Right cardiac atrium (tissue), 5 donors: Measurements from ENCODE around the gene INAFM1. TPM values are rescaled to one million over a fixed set of nuclear protein-coding genes. Genes with fewer than 3 reads are reported as not detected.

Experiments
- ATAC-seq, 2 donors: fragments of 200-7000 bp; cut with Tn5 transposase; one replicate each; pipeline versions ENCODE4 v1.8.0 to v1.9.1; 2020; ENCODE audit warnings: moderate library complexity in 2 of 2, mild to moderate bottlenecking in 1 of 2
- DNase-seq, 3 donors: peaks; one replicate each; pipeline ENCODE4 v3.0.0-alpha.2; 2020
- H3K27ac ChIP-seq: one replicate; pipeline ENCODE4 v1.5.1; 2013; ENCODE audit warnings: mild to moderate bottlenecking, low read length, control low read depth, moderate library complexity
- H3K27me3 ChIP-seq: one replicate; pipeline ENCODE4 v1.6.1; 2013; ENCODE audit not compliant: control insufficient read depth, insufficient read depth
- H3K4me1 ChIP-seq: one replicate; pipeline ENCODE4 v1.6.1; 2013; ENCODE audit warnings: low read length; ENCODE audit not compliant: control insufficient read depth, insufficient read depth
- H3K4me3 ChIP-seq: one replicate; pipeline ENCODE4 v1.5.1; 2013; ENCODE audit warnings: low read length, control low read depth
- H3K9me3 ChIP-seq: one replicate; pipeline ENCODE4 v1.6.1; 2013; ENCODE audit warnings: low read length; ENCODE audit not compliant: control insufficient read depth
- WGBS: extraction: QIAGEN DNeasy Blood & Tissue Kit; methylation state at CpG from one replicate; pipeline ENCODE4 v1.1.7; 2013; 5-methylcytosine and 5-hydroxymethylcytosine counted together
- intact Hi-C, 4 donors: fragments of 100-400 bp; cut with DNase I; formaldehyde crosslinking; loops; one replicate each; pipeline versions ENCODE4 v1.11.0 to v1.14.0; 2022 to 2023
- polyA plus RNA-seq: library from polyadenylated mRNA; stranded (reverse); fragments of 200-250 nt; gene quantifications from one replicate; pipeline ENCODE4 v1.2.3, GENCODE V29; 2013
- total RNA-seq, 4 donors: library from RNA; stranded (reverse); fragmentation: NEBNext Ultra II Directional; extraction: Animal tissue kit (Norgen Biotek cat#: 25700); gene quantifications; one replicate each; pipeline ENCODE4 v1.2.1, GENCODE V29; 2021
- donor health status: healthy with polysubstance abuse.
- donor health status: DM: no; HTN: yes; CAD: no.
- donor health status: DM: no; HTN: no; CAD: no.
- donor health status: DM: no; HTN: yes; CAD: no; lungs with severe emphysema.
- donor health status: DM: yes; HTN: yes; CAD: no.

Gene INAFM1
- total and polyA plus RNA-seq, 5 donors, result 7.0 to 16.9 (median 14.1) TPM

DNA sequence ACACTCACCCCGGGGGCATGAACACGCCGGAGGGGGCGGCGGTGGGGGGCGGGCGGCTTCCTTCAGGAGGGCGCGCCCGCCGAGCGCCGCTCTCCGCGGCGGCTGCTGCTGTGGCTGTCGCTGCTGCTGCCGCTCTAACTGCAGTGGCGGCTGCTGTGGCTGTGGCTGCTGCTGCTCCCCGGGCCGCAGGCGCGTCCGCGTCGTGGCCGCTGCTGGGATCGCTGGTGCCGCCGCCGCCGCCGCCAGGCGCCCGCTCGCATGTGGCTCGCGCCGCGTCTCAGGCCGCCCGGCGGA lies 43.8 kb upstream of the INAFM1 start, which contains the start of gene BBC3:
Gene BBC3, minus strand, starts transcription at position 279 of the 294 bp plus-strand sequence. CDS start 2,768 bp downstream, outside the sequence.
- H3K9me3 ChIP-seq, result no peaks in the 10 kb centered on the region
- DNase-seq (no peak), ATAC-seq (no peak)
- WGBS, result 0% methylated on average over 43 of the region's 43 CpGs
- peak within 1 kb of the TSS; percentile 89 for H3K4me3 ChIP-seq
- H3K27me3 ChIP-seq, result no peaks in the 10 kb centered on the region
- peak within 1 kb of the TSS; percentile 68 for H3K27ac ChIP-seq
- peaks cover 6% of the 10 kb centered on the region for H3K4me1 ChIP-seq
- intact Hi-C loops, result no loop called here

DNA sequence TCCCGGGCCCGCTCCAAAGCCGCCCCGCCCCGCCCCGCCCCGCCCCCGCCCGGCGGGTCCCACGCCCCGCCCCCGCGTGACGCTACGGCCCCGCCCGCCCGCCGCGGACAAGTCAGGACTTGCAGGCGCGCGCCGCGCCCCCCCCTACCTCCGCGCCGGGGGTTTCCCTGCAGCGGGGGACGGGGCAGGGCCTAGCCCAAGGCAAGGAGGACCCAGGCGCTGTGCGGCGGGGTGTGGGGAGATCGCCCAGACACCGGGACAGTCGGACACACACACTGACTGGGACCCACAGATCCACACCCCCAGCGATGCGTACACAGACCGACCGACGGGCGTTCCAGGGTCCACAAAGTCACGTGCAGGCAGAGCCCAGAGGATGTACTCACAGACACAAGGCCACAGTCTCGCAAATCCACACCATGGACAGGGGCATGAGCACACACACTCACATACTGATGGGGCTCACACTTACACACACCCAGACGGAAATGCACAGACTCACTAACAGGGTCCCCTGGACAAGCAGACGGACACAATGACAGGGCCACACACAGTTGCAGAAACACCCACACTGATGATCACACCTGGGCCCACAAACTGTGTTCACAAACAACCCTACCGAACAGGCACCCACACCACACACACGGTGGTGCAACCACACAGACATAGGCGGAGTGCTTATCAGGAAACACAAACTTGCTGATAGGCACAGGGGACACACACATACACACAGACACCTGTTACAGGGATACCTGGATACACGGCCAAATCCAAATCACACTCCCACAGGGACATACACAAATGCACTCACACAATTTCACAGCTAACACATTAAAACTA lies 43.2 kb upstream of the INAFM1 start:
- peaks cover 6% of the 10 kb centered on the region for H3K4me1 ChIP-seq
- DNase-seq, result peak; percentile 89 to 97 (median 96)
- intact Hi-C loops, result no loop called here
- peak overlapping the region; percentile 68 for H3K27ac ChIP-seq
- no peaks in the 10 kb centered on the region for H3K27me3 ChIP-seq
- H3K4me3 ChIP-seq, result peak overlapping the region; percentile 89
- WGBS, result 8% methylated on average over 43 of the region's 51 CpGs
- ATAC-seq, result peak; percentile 47 to 56
- H3K9me3 ChIP-seq, result no peaks in the 10 kb centered on the region

DNA sequence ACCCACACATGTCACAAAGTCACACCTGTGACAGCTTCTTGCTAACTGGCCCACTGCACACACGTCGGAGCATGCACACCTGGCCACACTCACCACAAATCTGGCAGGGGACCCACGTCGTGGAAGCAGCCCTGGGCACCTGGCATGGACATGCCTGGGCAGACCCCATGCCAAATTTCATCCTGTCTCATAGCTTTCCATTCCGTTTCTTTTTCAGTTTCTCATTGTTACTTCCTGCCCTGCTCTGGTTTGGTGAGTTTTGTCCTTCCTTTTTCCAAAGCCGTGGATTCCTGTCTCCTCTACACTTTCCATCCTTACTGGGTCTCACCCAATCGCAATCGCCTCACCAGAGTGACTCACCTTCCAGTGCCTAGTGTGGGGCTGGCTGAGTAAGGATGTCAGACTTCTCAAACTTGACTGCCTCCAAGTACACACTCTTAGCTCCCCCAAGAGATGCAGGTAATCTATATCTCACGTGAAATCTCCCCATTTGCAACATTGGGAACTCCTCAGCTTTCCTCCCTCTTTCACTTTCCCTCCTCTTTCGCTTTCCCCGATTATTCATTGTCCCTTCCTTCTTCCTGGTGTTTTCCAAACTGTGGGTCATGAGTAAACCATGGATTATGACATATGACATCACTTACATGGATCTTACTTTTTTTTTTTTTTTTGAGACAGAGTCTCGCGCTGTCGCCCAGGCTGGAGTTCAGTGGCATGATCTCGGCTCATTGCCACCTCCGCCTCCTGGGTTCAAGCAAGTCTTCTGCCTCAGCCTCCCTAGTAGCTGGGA lies 42.1 kb upstream of the INAFM1 start:
- no peak for ATAC-seq
- peak overlapping the region; percentile 50 for H3K27ac ChIP-seq
- no peaks in the 10 kb centered on the region for H3K27me3 ChIP-seq
- H3K4me1 ChIP-seq, result peaks cover 4% of the 10 kb centered on the region
- 47% methylated on average over 16 of the region's 16 CpGs for WGBS
- no peak for DNase-seq
- intact Hi-C loops, result no loop called here
- H3K4me3 ChIP-seq, result no peak overlapping the region
- no peaks in the 10 kb centered on the region for H3K9me3 ChIP-seq

DNA sequence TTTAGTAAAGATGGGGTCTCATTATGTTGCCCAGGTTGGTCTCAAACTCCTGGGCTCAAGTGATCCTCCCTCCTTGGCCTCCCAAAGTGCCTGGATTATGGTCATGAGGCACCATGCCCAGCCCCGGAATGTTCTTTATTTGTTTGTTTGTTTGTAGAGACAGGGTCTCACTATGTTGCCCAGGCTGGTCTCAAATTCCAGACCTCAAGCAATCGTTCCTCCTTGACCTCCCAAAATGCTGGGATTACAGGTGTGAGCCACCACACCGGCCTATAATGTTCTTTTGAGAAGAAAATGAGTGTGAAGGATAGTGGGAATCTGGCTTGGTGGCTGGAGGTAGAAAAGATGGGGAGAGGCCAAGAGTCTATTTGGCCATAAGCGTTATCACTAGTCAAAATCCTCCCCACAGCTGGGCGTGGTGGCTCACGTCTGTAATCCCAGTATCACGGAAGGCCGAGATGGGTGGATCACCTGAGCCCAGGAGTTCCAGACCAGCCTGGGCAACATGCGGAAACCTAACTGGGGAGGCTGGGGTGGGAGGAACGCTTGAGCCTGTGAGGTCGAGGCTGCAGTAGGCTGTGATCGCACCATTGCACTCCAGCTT lies 38.5 kb upstream of the INAFM1 start:
- intact Hi-C loops, result no loop called here
- WGBS, result 87% methylated on average over 12 of the region's 12 CpGs

DNA sequence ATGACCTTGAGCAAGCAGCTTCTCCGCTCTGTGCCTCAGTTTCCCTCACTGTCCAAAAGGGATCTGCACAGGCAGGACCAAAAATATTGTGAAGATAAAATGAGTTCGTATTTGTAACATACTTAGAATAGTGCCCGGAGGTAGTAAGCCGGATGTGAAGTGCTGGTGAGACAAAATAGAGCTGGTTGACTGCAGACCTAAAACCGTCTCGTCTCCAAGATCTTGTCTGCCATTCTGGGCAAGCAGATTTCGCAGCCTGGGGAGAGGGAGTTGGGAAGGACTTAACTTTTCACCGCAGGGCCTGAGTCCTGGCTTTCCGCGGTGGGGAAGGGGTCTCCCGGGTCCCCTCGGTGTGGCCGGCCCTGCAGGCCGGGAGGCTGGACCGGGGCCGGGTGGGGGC lies 35.5 kb upstream of the INAFM1 start:
- WGBS, result 8% methylated on average over 16 of the region's 16 CpGs
- peaks cover 3% of the 10 kb centered on the region for H3K4me1 ChIP-seq
- H3K4me3 ChIP-seq, result peak overlapping the region; percentile 27
- no peak overlapping the region for H3K27ac ChIP-seq
- H3K27me3 ChIP-seq, result no peaks in the 10 kb centered on the region
- ATAC-seq (no peak), DNase-seq (no peak)
- no peaks in the 10 kb centered on the region for H3K9me3 ChIP-seq
- intact Hi-C loops, result no loop called here

More for the DNA sequence above, 38.5 kb upstream of the INAFM1 start:
- Histone ChIP-seq H3K27me3 (no peaks in the 10 kb centered on the region), H3K4me1 (peaks cover 4% of the 10 kb centered on the region), H3K27ac (no peak overlapping the region), H3K4me3 (no peak overlapping the region), H3K9me3 (no peaks in the 10 kb centered on the region)
- no peak for ATAC-seq
- no peak for DNase-seq

GRCh38 chr19:47239610-47240296 lies 34.9 kb upstream of the INAFM1 start:
- peak overlapping the region; percentile 27 for H3K4me3 ChIP-seq
- DNase-seq, result peak; percentile 56 to 88 (median 82)
- H3K27ac ChIP-seq, result no peak overlapping the region
- no peaks in the 10 kb centered on the region for H3K27me3 ChIP-seq
- ATAC-seq, result peak in 1 of 2 donors; percentile 38
- peaks cover 3% of the 10 kb centered on the region for H3K4me1 ChIP-seq
- 2% methylated on average over 62 of the region's 62 CpGs for WGBS
- H3K9me3 ChIP-seq, result no peaks in the 10 kb centered on the region
- intact Hi-C loops, result loop anchor here in 2 of 4 donors (5.0 kb wide), 1 partner anchor 92 kb away; no protein-coding TSS in a partner anchor

DNA sequence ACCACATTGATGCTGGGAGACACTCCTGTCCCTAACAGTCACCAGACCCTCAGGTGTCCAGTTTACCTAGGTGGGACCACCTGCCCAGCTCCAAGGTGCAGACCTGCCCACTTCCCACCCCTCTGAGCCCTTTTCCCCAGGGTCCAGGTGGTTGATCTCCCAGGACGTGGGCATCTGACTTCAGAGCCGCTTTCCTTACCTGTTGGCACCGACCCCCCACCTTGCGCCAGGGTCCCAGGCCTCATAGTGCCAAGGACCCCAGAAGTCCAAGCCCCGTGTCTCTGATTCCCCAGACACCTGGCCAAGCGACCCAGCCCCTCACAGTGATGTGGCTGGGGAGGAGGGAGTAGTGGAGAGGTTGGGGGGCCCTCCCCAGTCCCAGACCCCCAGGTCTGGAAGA lies 34.1 kb upstream of the INAFM1 start:
- Histone ChIP-seq H3K9me3 (no peaks in the 10 kb centered on the region), H3K27me3 (no peaks in the 10 kb centered on the region), H3K4me1 (peaks cover 3% of the 10 kb centered on the region), H3K27ac (no peak overlapping the region), H3K4me3 (no peak overlapping the region)
- ATAC-seq (no peak), DNase-seq (no peak)
- 55% methylated on average over 6 of the region's 6 CpGs for WGBS
- intact Hi-C loops, result loop anchor here in 2 of 4 donors (5.0 kb wide), 1 partner anchor 93 kb away; no protein-coding TSS in a partner anchor

DNA sequence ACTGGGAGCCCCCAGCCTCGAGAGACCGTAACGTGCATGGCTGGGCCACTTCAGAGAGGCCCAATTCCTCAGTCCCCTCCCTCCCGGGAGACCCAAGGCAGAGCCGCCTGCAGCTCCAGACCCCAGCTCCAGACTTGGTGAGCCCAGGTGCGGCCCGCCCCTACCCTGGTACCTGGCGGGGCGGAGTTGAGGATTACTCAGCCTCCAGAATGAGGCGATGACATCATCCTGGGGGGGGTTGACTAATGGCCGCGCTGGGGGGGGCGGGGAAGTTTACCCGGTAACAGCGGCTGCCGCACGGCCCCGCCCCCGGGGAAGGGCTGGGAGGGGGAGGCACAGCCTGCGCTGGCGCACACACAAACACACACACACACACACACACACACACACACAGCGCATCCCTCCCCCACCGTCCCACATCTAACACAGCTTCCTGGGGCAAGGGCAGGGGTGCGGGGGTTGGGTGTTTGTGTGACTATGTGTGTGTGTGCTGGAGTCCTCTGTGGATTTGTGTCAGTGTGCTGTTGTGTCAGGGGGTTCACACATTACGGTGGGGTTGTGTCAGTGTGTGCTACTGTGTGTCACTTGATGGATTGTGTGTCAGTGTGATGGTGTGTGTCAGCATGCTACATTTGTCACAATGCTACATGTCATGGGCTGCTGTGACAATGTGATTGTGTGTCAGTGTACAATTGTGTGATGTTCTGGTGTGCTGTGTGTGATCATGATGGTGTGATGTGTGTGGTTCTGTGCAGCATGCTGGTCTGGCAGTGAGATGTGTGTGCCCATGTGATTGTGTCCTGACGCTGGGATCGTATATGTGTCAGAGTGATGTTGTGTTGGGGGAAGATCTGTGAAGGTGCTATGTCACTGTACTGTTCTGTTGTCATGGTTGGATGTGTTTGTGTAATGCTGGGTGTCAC lies 33.4 kb upstream of the INAFM1 start:
- Histone ChIP-seq H3K27me3 (no peaks in the 10 kb centered on the region), H3K27ac (no peak overlapping the region), H3K4me1 (peaks cover 3% of the 10 kb centered on the region), H3K4me3 (no peak overlapping the region), H3K9me3 (no peaks in the 10 kb centered on the region)
- DNase-seq (peak; percentile 72 to 89 (median 84)), ATAC-seq (peak in 1 of 2 donors; percentile 19)
- 7% methylated on average over 27 of the region's 27 CpGs for WGBS
- intact Hi-C loops, result loop anchor here in 2 of 4 donors (5.0 kb wide), 1 partner anchor 94 kb away; no protein-coding TSS in a partner anchor

DNA sequence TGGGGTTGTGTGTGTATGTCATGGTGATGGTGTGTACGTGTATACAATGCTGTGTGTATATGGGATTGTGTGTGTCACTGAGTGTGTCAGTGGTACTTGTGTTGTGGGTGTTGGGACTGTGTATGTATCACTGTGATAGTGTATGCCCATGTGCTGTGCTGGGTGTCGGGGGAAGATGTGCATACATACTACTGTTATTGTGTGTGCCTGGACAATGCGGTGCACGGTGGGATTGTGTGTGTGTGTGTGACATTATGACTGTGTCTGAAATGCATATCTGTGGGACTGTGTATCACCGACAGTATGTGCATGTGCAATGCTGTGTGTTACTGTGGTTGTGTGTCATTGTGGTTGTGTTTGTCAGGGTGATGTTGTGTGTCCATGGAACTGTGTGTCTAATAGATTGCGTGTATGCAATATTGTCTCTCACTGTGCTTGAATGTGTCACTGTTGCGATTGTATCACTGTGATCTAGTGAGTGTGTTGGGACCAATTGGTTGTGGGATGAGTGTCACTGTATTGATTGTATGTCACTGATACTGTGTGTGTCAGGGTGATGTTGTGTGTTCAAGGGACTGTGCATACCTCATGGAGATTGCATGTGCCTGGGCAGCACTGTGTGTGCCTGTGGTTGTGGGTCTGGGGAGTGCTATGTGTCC lies 32.6 kb upstream of the INAFM1 start:
- DNase-seq, result no peak
- H3K4me1 ChIP-seq, result peaks cover 3% of the 10 kb centered on the region
- WGBS, result 80% methylated on average over 7 of the region's 7 CpGs
- no peak overlapping the region for H3K27ac ChIP-seq
- intact Hi-C loops, result loop anchor here in 2 of 4 donors (5.0 kb wide), 1 partner anchor 95 kb away; no protein-coding TSS in a partner anchor
- no peaks in the 10 kb centered on the region for H3K27me3 ChIP-seq
- no peak for ATAC-seq
- no peaks in the 10 kb centered on the region for H3K9me3 ChIP-seq
- H3K4me3 ChIP-seq, result no peak overlapping the region
